HEK293 (cell line): ENCODE data around the gene DEFB132.
A peak's percentile ranks its signal among the peaks of the same experiment; 100 is the strongest.

Source experiments
- CTCF ChIA-PET: fragments of 350-600 bp; formaldehyde crosslinking; extraction: SDS; loops from one replicate; lab custom pipeline; 2021; ENCODE audit warnings: antibody characterized with exemption; lab: Yijun Ruan, JAX
- POLR2A ChIA-PET: fragments of 300-600 bp; formaldehyde crosslinking; extraction: SDS; loops from one replicate; lab custom pipeline; 2020; ENCODE audit warnings: antibody characterized with exemption, inconsistent platforms; lab: Yijun Ruan, JAX
- H3K27ac ChIP-seq: fragments of 200-500 bp; sonication (Bioruptor generic); 2 replicates; pipeline ENCODE4 v1.5.1; 2014; ENCODE audit warnings: low read depth, low read length, control low read depth, inconsistent platforms; ENCODE audit errors: extremely low read depth
- H3K36me3 ChIP-seq, 2 experiments: fragments of 200-500 bp in 1 of 2; sonication (Bioruptor generic) in 1 of 2; 1 replicate in 1 of 2; 2 replicates in 1 of 2; pipeline ENCODE4 v1.5.1; 2014 to 2017; ENCODE audit warnings: inconsistent platforms in 2 of 2, low read length in 2 of 2; ENCODE audit not compliant: control insufficient read depth in 2 of 2, insufficient read depth in 1 of 2
- H3K4me1 ChIP-seq: fragments of 200-500 bp; sonication (Bioruptor generic); 2 replicates; pipeline ENCODE4 v1.5.1; 2014; ENCODE audit warnings: mild to moderate bottlenecking, low read length, inconsistent platforms; ENCODE audit not compliant: control insufficient read depth, insufficient read depth
- H3K4me3 ChIP-seq: 2 replicates; pipeline ENCODE4 v1.5.1; 2011; ENCODE audit warnings: low read depth, mild to moderate bottlenecking, control low read depth, low read length, moderate library complexity
- H3K9me3 ChIP-seq: fragments of 200-500 bp; sonication (Bioruptor generic); 2 replicates; pipeline ENCODE4 v1.5.1; 2014; ENCODE audit warnings: low read depth, low read length, inconsistent platforms; ENCODE audit not compliant: control insufficient read depth, insufficient read depth
- CTCF ChIP-seq: fragments of 450-650 bp; formaldehyde crosslinking; IDR thresholded peaks from 2 replicates; pipeline ENCODE4 v1.5.1; 2016; ENCODE audit warnings: missing biosample characterization, missing genetic modification characterization
- EGR2 ChIP-seq: fragments of 450-650 bp; formaldehyde crosslinking; IDR thresholded peaks from 2 replicates; pipeline ENCODE4 v1.5.1; 2016; ENCODE audit warnings: low read depth, missing biosample characterization, missing genetic modification characterization
- GLIS1 ChIP-seq: fragments of 450-650 bp; formaldehyde crosslinking; IDR thresholded peaks from 2 replicates; pipeline ENCODE4 v1.5.1; 2016; ENCODE audit warnings: missing biosample characterization, missing genetic modification characterization
- KLF16 ChIP-seq: fragments of 450-650 bp; formaldehyde crosslinking; IDR thresholded peaks from 2 replicates; pipeline ENCODE4 v1.5.1; 2017; ENCODE audit warnings: missing biosample characterization, missing genetic modification characterization
- MZF1 ChIP-seq: fragments of 450-650 bp; formaldehyde crosslinking; IDR thresholded peaks from 2 replicates; pipeline ENCODE4 v1.5.1; 2017; ENCODE audit warnings: missing biosample characterization, missing genetic modification characterization, borderline replicate concordance
- PRDM6 ChIP-seq: fragments of 450-650 bp; formaldehyde crosslinking; IDR thresholded peaks from 2 replicates; pipeline ENCODE4 v1.5.1; 2017; ENCODE audit warnings: missing biosample characterization, missing genetic modification characterization
- TRIM28 ChIP-seq: IDR thresholded peaks from 2 replicates; pipeline ENCODE4 v1.6.1; 2011; ENCODE audit warnings: low read length, control low read depth, borderline replicate concordance
- ZBTB17 ChIP-seq: fragments of 450-650 bp; formaldehyde crosslinking; IDR thresholded peaks from 2 replicates; pipeline ENCODE4 v1.5.1; 2016; ENCODE audit warnings: missing biosample characterization, missing genetic modification characterization
- ZBTB20 ChIP-seq: fragments of 450-650 bp; formaldehyde crosslinking; IDR thresholded peaks from 2 replicates; pipeline ENCODE4 v1.5.1; 2016; ENCODE audit warnings: missing biosample characterization, missing genetic modification characterization
- ZFHX2 ChIP-seq: fragments of 450-650 bp; formaldehyde crosslinking; conservative IDR thresholded peaks from 2 replicates; pipeline ENCODE4 v1.5.1; 2016; ENCODE audit warnings: missing biosample characterization, missing genetic modification characterization
- ZNF221 ChIP-seq: fragments of 450-650 bp; formaldehyde crosslinking; IDR thresholded peaks from 2 replicates; pipeline ENCODE4 v1.5.1; 2017; ENCODE audit warnings: missing biosample characterization, missing genetic modification characterization, borderline replicate concordance
- ZNF266 ChIP-seq: fragments of 450-650 bp; formaldehyde crosslinking; IDR thresholded peaks from 2 replicates; pipeline ENCODE4 v1.5.1; 2016; ENCODE audit warnings: missing biosample characterization, missing genetic modification characterization, low read depth
- ZNF341 ChIP-seq: fragments of 450-650 bp; formaldehyde crosslinking; IDR thresholded peaks from 2 replicates; pipeline ENCODE4; 2016; ENCODE audit warnings: low read depth, missing biosample characterization, missing genetic modification characterization
- ZNF354C ChIP-seq: fragments of 450-650 bp; formaldehyde crosslinking; IDR thresholded peaks from 2 replicates; pipeline ENCODE4 v1.5.1; 2016; ENCODE audit warnings: missing biosample characterization, missing genetic modification characterization, low read depth, borderline replicate concordance
- ZNF501 ChIP-seq: fragments of 450-650 bp; formaldehyde crosslinking; IDR thresholded peaks from 2 replicates; pipeline ENCODE4 v1.5.1; 2016; ENCODE audit warnings: missing biosample characterization, missing genetic modification characterization
- ZNF560 ChIP-seq: fragments of 450-650 bp; formaldehyde crosslinking; IDR thresholded peaks from 2 replicates; pipeline ENCODE4 v1.5.1; 2017; ENCODE audit warnings: missing biosample characterization, missing genetic modification characterization, borderline replicate concordance
- ZNF654 ChIP-seq: fragments of 450-650 bp; formaldehyde crosslinking; IDR thresholded peaks from 2 replicates; pipeline ENCODE4 v1.5.1; 2016; ENCODE audit warnings: low read depth, missing biosample characterization, missing genetic modification characterization
- ZNF830 ChIP-seq: fragments of 450-650 bp; IDR thresholded peaks from 2 replicates; pipeline ENCODE4 v1.5.0; 2018; ENCODE audit warnings: missing biosample characterization, missing genetic modification characterization, low read depth, mild to moderate bottlenecking, moderate library complexity
- ZNF837 ChIP-seq: fragments of 450-650 bp; formaldehyde crosslinking; IDR thresholded peaks from 2 replicates; pipeline ENCODE4 v1.5.1; 2016; ENCODE audit warnings: missing biosample characterization, missing genetic modification characterization
- ZSCAN16 ChIP-seq: fragments of 450-650 bp; formaldehyde crosslinking; IDR thresholded peaks from 2 replicates; pipeline ENCODE4 v1.5.1; 2016; ENCODE audit warnings: missing biosample characterization, missing genetic modification characterization
- TF ChIP-seq, protein P1 (sequence below): fragments of 450-650 bp; formaldehyde crosslinking; IDR thresholded peaks from 2 replicates; pipeline ENCODE4 v1.5.1; 2017; ENCODE audit warnings: missing biosample characterization, missing genetic modification characterization

Gene DEFB132

GRCh38 chr20:226958-227357 lies 30.6 kb upstream of the DEFB132 start, which contains the start of gene DEFB129 (continued):
- no peak for TF ChIP-seq ZNF354C (tag by site-specific recombination)
- no peak for TF ChIP-seq ZNF501 (tag by site-specific recombination)
- TF ChIP-seq MZF1: no peak

GRCh38 chr20:227439-228105 lies 30.0 kb upstream of the DEFB132 start:
- Histone ChIP-seq H3K27ac (no peak overlapping the region), H3K36me3 (no peaks in the 10 kb centered on the region), H3K4me3 (no peak overlapping the region), H3K4me1 (no peaks in the 10 kb centered on the region), H3K9me3 (no peaks in the 10 kb centered on the region)
- no peak for TF ChIP-seq ZNF266 (tag by site-specific recombination)
- no peak for TF ChIP-seq ZNF830 (tag by site-specific recombination)
- TF ChIP-seq ZBTB20: no peak
- TF ChIP-seq ZNF341 (tag by site-specific recombination): no peak
- no peak for TF ChIP-seq ZNF654 (tag by site-specific recombination)
- TF ChIP-seq GLIS1 (tag by site-specific recombination): no peak
- ChIA-PET CTCF (interaction anchor here (0.6 to 1.9 kb wide), 5 partner anchors 10 to 489 kb away, joined by 3 to 7 read pairs (median 4); no protein-coding TSS in a partner anchor), POLR2A (no interaction called here)

DNA sequence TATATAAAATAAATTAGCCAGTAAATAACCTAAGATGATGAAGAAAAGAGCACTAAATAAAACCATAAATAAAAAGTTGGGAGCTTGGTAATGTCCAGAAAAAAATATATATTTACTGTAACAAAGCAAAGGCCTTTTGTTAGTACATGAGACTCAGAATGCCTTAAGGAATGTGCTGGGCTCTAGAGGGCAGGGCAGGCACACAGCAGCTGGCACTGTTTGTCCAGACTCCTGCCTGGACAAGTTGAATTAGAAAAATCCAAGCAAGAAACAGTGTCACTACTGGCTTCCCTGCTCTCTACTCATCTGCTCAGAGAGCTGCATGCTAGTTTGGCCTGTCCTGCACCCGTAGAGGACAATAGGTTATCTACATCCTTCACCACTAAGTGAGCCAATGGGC lies 21.6 kb upstream of the DEFB132 start:
- H3K4me3 ChIP-seq: no peak overlapping the region
- peak; percentile 75 for TF ChIP-seq CTCF (tag by site-specific recombination)
- TF ChIP-seq ZBTB17 (tag by site-specific recombination): peak; percentile 50; the same call in 1 of the 2 replicates
- no peak for TF ChIP-seq ZSCAN16
- H3K36me3 ChIP-seq: no peaks in the 10 kb centered on the region
- CTCF ChIA-PET: interaction anchor here (0.7 kb wide), 1 partner anchor 96 kb away, joined by 3 read pairs; no protein-coding TSS in a partner anchor
- H3K4me1 ChIP-seq: no peaks in the 10 kb centered on the region
- POLR2A ChIA-PET: no interaction called here
- H3K27ac ChIP-seq: no peak overlapping the region
- H3K9me3 ChIP-seq: no peaks in the 10 kb centered on the region

- ChIA-PET CTCF (interaction anchor here (0.6 to 2.7 kb wide), 3 partner anchors 10 to 93 kb away, joined by 3 to 7 read pairs (median 5); partner anchors contain the start of gene DEFB129), POLR2A (no interaction called here)
- Histone ChIP-seq H3K9me3 (no peaks in the 10 kb centered on the region), H3K36me3 (no peaks in the 10 kb centered on the region), H3K27ac (no peak overlapping the region), H3K4me1 (no peaks in the 10 kb centered on the region), H3K4me3 (no peak overlapping the region)
- TF ChIP-seq ZFHX2: peak; percentile 86
- TF ChIP-seq EGR2 (tag by site-specific recombination): peak; percentile 92
- TF ChIP-seq ZNF654 (tag by site-specific recombination): no peak
Measured at GRCh38 chr20:237489-237888, 20.0 kb upstream of the DEFB132 start.

DNA sequence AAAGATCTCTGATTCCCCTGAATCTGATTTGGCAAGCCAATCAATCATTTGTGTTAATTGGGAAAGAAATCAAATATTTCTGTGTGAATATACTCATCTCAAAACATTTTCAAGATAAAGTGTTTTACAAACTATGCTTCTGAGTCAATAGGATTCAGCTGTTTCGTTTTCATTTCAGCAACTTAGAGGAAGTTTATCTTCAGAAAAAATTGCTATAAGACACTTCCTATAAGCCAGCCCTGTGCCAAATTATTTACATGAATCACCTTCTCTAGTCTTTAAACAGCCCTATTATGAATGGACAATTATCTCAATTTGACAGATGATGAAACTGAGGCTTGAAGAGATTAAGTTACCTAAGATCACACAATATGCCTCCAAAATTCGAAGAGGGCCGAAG lies 19.6 kb upstream of the DEFB132 start:
- Histone ChIP-seq H3K4me3 (no peak overlapping the region), H3K4me1 (no peaks in the 10 kb centered on the region), H3K27ac (no peak overlapping the region), H3K36me3 (no peaks in the 10 kb centered on the region), H3K9me3 (no peaks in the 10 kb centered on the region)
- CTCF ChIA-PET: interaction anchor here (1.6 to 2.7 kb wide), 3 partner anchors 10 to 93 kb away, joined by 4 to 7 read pairs (median 5); partner anchors contain the start of gene DEFB129
- POLR2A ChIA-PET: no interaction called here
- TF ChIP-seq PRDM6 (tag by site-specific recombination) (no peak), KLF16 (tag by site-specific recombination) (no peak), ZNF221 (tag by site-specific recombination) (no peak), ZNF560 (no peak), TRIM28 (no peak), ZNF837 (tag by site-specific recombination) (no peak)
- TF ChIP-seq, protein P1, sequence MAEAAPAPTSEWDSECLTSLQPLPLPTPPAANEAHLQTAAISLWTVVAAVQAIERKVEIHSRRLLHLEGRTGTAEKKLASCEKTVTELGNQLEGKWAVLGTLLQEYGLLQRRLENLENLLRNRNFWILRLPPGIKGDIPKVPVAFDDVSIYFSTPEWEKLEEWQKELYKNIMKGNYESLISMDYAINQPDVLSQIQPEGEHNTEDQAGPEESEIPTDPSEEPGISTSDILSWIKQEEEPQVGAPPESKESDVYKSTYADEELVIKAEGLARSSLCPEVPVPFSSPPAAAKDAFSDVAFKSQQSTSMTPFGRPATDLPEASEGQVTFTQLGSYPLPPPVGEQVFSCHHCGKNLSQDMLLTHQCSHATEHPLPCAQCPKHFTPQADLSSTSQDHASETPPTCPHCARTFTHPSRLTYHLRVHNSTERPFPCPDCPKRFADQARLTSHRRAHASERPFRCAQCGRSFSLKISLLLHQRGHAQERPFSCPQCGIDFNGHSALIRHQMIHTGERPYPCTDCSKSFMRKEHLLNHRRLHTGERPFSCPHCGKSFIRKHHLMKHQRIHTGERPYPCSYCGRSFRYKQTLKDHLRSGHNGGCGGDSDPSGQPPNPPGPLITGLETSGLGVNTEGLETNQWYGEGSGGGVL: no peak
